Measurements from ENCODE around the gene RBM3.

DNA sequence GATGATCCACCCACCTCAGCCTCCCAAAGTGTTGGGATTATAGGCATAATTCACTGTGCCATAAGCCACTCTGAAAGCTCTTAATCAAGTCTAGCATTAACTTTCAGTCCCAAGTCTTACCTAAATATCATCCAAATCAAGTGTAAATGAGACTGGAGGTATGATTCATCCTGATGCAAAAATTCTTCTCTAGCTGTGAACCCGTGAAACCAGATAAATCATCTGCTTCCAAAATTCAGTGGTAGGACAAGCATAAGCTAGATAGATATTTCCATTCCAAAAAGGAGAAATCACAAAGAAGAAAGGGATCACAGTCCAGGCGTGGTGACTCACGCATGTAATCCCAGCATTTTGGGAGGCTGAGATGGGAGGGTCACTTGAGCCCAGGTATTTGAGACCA, 43.5 kb upstream of the RBM3 start:
- TF ChIP-seq, protein P1, sequence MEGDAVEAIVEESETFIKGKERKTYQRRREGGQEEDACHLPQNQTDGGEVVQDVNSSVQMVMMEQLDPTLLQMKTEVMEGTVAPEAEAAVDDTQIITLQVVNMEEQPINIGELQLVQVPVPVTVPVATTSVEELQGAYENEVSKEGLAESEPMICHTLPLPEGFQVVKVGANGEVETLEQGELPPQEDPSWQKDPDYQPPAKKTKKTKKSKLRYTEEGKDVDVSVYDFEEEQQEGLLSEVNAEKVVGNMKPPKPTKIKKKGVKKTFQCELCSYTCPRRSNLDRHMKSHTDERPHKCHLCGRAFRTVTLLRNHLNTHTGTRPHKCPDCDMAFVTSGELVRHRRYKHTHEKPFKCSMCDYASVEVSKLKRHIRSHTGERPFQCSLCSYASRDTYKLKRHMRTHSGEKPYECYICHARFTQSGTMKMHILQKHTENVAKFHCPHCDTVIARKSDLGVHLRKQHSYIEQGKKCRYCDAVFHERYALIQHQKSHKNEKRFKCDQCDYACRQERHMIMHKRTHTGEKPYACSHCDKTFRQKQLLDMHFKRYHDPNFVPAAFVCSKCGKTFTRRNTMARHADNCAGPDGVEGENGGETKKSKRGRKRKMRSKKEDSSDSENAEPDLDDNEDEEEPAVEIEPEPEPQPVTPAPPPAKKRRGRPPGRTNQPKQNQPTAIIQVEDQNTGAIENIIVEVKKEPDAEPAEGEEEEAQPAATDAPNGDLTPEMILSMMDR (IDR thresholded peaks at IDR 0.05; ENCODE audit: poor library complexity), result no peak
- TF ChIP-seq EZH2 (IDR thresholded peaks at IDR 0.05; ENCODE audit: borderline replicate concordance) (no peak), EZH2phosphoT487 (IDR thresholded peaks at IDR 0.05; ENCODE audit: low read depth, severe bottlenecking, unreplicated experiment) (no peak)
